ENCODE measurements around the gene AGPAT1.
"Not testable (repeated sequence)": the region's sequence is repeated elsewhere in the genome, so short reads cannot be mapped to it uniquely, and the experiment has no call there.

Gene AGPAT1

DNA sequence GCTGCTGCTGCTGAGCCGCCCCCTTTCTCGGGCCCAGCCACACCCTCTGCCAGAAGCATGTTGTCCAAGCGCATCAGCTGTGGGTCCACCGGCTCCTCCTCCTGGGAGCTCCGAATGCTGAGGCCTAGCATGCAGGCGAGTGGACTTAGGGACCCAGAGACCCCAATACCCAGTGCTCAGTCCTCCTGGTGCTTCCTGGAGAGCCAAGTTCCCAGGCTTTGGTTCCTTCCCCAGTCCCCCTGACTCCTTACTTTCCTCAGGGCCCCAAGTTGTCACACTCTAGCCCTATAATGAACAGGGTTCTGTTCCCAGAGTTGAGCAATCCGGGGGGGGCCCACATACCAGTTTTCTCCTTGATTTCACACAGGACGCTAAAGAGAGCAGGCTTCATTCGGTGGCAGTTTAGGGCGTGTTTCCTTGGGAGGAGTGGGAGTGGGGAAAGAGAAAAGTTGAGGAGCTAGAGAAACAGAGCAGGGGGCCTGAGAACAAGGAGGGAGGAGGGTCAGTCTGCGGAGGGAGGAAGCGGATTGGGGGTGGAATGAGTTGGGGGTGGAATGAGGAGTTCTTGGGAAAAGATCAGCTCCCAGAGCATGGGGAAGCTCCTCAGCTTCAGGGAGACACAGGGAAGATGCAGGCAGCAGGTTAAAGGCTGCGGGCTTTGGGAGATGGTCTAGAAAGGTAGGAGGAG lies 12.6 kb upstream of the AGPAT1 start:
- Mint-ChIP-seq H3K9me3 (no peaks in the 10 kb centered on the region), H3K4me1 (peaks cover 64% of the 10 kb centered on the region), H3K4me3 (peak overlapping the region; percentile 98), H3K27me3 (no peaks in the 10 kb centered on the region), H3K27ac (ENCODE audit: low read depth) (peak overlapping the region; percentile 98), H3K36me3 (ENCODE audit: insufficient read depth) (peaks cover 49% of the 10 kb centered on the region)
- ATAC-seq (replicated peaks; ENCODE audit: extremely low read depth, poor library complexity, severe bottlenecking) (no peak), DNase-seq (ENCODE audit: low spot score in 2 of 2) (no peak)

DNA sequence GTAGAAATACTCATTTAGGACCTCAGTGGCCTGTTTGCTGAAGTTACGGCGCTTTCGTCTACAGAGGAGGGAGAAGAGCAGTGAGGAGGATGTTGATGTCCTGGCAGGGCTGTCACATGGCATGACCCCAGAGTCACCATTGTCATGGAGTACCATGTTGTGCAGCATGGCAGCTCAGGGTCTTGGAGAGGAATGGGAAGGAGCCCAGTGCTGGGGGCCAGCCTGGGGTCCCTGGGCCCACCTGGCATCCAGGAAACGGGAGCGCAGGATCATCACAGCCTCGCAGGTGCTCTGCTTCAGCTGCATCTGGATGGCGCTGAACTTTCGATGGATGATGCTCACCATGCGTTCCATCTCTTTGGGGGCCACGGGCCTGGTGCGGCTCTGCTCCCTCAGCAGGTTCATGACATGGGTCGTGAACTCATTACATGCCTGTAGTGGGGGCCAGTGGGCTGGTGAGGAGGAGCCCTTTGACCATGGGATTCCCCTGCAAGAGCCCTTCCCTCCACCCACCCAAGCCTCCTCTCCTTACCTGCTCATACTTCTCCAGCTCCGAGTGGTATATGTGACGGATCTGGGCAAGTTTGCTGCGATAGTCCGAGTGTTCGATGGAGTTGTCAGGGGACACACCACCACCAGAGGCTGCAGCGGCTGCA lies 12.0 kb upstream of the AGPAT1 start:
- Mint-ChIP-seq H3K27ac (ENCODE audit: low read depth) (peak overlapping the region; percentile 98), H3K4me3 (peak overlapping the region; percentile 98), H3K4me1 (peaks cover 57% of the 10 kb centered on the region), H3K36me3 (ENCODE audit: insufficient read depth) (peaks cover 48% of the 10 kb centered on the region)
- H3K9me3 Mint-ChIP-seq; ATAC-seq (replicated peaks; ENCODE audit: extremely low read depth, poor library complexity, severe bottlenecking); H3K27me3 Mint-ChIP-seq; DNase-seq (ENCODE audit: low spot score in 2 of 2): not testable (repeated sequence)

DNA sequence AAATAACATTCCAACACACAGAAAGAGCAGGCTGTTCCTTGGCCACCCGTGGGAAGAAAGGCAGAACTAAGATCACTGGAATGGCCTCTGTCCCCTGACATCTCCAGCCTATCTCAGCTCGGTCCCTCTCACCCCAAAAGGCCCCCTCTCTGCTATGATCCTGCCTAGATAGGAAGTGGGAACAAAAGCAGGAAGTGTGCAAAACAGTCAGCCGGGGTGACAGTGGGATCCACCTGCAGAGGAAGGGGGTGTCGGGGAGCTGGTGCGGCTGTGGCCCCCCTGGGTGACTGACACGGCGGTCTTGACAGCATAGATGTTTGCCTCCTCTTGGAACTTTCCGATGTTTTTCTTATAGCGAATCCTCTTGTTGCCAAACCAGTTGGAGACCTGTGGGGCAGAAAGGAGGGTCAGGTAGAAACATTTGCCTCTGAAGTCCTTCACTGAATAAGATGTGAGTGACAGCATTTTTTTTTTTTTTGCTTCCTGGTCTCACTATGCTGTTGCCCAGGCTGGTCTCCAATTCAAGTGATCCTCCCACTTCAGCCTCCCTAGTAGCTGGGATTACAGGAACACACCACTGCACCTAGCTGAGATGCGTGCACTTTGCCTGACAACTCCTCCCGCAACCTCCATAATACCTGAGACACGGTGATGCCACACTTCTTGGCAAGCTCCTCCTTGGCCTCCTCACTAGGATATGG lies 11.3 kb upstream of the AGPAT1 start:
- Mint-ChIP-seq H3K4me1 (peaks cover 50% of the 10 kb centered on the region), H3K27me3 (no peaks in the 10 kb centered on the region), H3K27ac (ENCODE audit: low read depth) (peak overlapping the region; percentile 98), H3K36me3 (ENCODE audit: insufficient read depth) (peaks cover 44% of the 10 kb centered on the region), H3K9me3 (no peaks in the 10 kb centered on the region), H3K4me3 (peak overlapping the region; percentile 98)
- ATAC-seq (replicated peaks; ENCODE audit: extremely low read depth, poor library complexity, severe bottlenecking) (no peak), DNase-seq (ENCODE audit: low spot score in 2 of 2) (no peak)

DNA sequence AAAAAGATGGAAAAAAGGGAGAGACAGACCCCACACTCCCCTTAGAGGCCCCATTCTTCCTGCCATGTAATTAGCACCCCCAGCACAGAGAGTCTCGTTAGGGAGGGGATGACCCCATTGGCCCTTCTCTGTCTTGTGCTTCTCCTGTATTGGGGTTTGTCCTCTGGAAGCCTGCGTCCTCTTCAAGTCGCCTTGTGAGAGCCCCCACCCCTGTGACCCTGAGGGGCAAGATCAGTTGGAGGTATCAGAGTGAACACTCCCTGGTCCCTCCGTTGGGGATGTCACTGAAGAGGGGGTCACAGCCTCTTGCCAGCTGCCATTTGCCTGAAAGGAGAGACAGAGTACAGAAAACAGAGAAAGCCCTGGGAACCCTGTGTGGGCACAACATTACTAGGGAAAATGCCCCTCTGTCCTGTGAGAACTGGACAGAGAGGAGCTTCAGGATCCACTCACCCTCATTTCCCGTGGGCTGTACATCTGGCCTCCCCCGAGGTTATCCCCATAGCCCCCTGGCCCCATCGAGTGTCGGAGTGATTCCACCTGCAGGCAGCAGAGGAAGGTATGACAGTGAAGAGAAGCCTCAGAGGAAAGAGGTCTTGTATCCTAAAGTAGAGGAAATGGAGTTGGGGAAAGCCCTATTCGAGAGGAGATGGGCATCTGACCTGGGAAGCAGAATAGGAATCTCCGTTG lies 10.4 kb upstream of the AGPAT1 start:
- not testable (repeated sequence) for DNase-seq (ENCODE audit: low spot score in 2 of 2); H3K9me3 Mint-ChIP-seq; H3K27me3 Mint-ChIP-seq; ATAC-seq (replicated peaks; ENCODE audit: extremely low read depth, poor library complexity, severe bottlenecking)
- peaks cover 41% of the 10 kb centered on the region for H3K36me3 Mint-ChIP-seq (ENCODE audit: insufficient read depth)
- H3K4me3 Mint-ChIP-seq: peak overlapping the region; percentile 98
- H3K4me1 Mint-ChIP-seq: peaks cover 46% of the 10 kb centered on the region
- H3K27ac Mint-ChIP-seq (ENCODE audit: low read depth): peak overlapping the region; percentile 76

DNA sequence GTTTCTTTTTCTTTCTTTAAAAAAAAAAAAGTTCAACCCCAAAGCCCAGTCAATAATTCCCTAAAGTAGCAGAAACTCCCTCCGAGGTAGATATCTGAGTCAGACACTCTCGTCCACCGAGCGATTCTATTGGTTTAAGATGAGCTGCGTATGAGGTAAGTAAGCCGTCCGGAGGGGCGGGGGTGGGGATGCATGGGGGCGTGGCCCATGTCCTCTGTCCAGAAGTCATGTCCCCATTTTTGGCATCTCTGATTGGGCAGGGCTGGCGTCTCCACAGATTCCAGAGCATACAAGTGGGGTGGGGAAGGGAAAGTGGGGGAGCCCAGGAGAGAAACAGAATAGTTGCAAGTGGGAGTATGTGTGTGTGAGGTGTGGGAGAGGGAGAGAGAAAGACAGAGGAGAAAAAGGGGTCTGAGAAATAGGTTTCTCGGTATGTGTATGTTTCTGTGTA lies 9.8 kb upstream of the AGPAT1 start:
- Mint-ChIP-seq H3K4me3 (peak overlapping the region; percentile 98), H3K27ac (ENCODE audit: low read depth) (peak overlapping the region; percentile 76), H3K4me1 (peaks cover 45% of the 10 kb centered on the region), H3K36me3 (ENCODE audit: insufficient read depth) (peaks cover 44% of the 10 kb centered on the region)
- H3K27me3 Mint-ChIP-seq; DNase-seq (ENCODE audit: low spot score in 2 of 2); H3K9me3 Mint-ChIP-seq: not testable (repeated sequence)
- peak; percentile 65 for ATAC-seq (replicated peaks; ENCODE audit: extremely low read depth, poor library complexity, severe bottlenecking)

DNA sequence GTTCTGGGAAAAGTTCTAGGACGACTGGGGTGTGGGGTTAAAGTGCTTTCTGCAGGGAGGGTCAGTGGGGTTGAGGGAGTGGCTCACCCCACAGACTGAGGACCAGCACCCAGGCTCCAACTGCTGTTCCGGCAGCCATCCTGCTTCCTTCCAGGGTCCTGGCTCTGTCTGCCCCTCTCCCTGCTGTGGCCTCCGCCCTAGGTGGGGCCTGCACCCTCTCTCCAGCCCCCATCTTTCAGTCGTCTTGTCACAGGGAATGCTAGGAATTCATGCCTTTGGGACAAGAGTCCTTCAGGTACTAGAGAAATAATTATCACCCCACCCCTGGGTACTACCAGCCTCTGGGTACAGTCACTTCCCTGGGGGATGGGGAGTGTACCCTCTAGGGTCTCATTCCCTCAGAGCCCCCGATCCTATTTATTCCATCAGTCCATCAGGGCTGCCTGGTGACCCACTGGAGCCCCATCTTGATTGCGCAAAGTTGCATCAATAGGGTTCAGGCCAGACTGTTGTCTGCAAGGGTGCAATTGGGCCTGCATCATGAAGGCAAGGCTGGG lies 8.3 kb upstream of the AGPAT1 start, which contains the start of gene AGER:
AGER (minus strand) TSS at position 170 of the 557 bp plus-strand sequence; CDS start at position 139, 31 bp downstream.
- Mint-ChIP-seq H3K27ac (ENCODE audit: low read depth) (peak within 1 kb of the TSS; percentile 76), H3K36me3 (ENCODE audit: insufficient read depth) (peaks cover 51% of the 10 kb centered on the region)

DNA sequence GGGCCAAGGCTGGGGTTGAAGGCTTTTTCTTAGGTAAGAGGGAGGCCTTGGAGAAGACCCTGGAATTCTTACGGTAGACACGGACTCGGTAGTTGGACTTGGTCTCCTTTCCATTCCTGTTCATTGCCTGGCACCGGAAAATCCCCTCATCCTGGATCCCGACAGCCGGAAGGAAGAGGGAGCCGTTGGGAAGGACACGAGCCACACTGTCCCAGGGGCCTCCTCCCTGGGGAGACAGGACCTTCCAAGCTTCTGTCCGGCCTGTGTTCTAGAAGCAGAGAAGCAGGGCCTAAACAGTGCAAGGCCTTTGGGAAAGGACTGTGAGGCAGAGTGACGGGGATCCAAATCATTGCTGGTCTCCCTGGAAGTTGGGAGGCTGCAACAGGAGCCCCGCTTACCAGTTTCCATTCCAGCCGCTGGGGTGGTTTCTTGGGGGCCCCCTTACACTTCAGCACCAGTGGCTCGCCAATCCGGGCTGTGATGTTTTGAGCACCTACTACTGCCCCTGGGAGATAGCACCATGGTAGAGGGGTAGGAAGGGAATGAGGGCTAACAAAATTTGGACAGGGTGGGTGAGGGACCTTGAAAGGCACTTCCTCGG lies 7.7 kb upstream of the AGPAT1 start:
- Mint-ChIP-seq H3K27ac (ENCODE audit: low read depth) (no peak overlapping the region), H3K9me3 (no peaks in the 10 kb centered on the region), H3K36me3 (ENCODE audit: insufficient read depth) (peaks cover 47% of the 10 kb centered on the region)

More for the DNA sequence above, 8.3 kb upstream of the AGPAT1 start, which contains the start of gene AGER:
- no peak within 1 kb of the TSS for H3K4me3 Mint-ChIP-seq
- DNase-seq (ENCODE audit: low spot score in 2 of 2) (no peak), ATAC-seq (replicated peaks; ENCODE audit: extremely low read depth, poor library complexity, severe bottlenecking) (no peak)
- no peaks in the 10 kb centered on the region for H3K9me3 Mint-ChIP-seq
- no peaks in the 10 kb centered on the region for H3K27me3 Mint-ChIP-seq
- H3K4me1 Mint-ChIP-seq: peaks cover 52% of the 10 kb centered on the region

DNA sequence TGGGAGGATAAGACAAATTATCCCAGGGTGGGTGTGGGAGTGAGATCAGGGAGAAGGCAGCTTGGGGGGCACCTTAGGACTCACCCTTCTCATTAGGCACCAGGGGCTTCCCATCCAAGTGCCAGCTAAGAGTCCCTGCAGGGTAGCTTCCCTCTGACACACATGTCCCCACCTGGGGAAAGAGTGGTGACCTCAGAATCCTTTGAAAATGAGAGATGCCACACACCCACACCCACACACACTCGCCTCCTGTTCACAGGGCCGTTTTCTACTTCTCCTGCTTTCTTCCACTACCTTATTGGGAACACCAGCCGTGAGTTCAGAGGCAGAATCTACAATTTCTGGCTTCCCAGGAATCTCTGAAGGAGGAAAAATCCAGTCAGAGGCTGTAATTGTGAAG lies 7.1 kb upstream of the AGPAT1 start:
- Mint-ChIP-seq H3K27ac (ENCODE audit: low read depth) (no peak overlapping the region), H3K4me1 (peaks cover 54% of the 10 kb centered on the region), H3K27me3 (no peaks in the 10 kb centered on the region), H3K4me3 (no peak overlapping the region), H3K9me3 (no peaks in the 10 kb centered on the region), H3K36me3 (ENCODE audit: insufficient read depth) (peaks cover 47% of the 10 kb centered on the region)
- DNase-seq (ENCODE audit: low spot score in 2 of 2): no peak
- no peak for ATAC-seq (replicated peaks; ENCODE audit: extremely low read depth, poor library complexity, severe bottlenecking)

More for the DNA sequence above, 7.7 kb upstream of the AGPAT1 start:
- DNase-seq (ENCODE audit: low spot score in 2 of 2) (no peak), ATAC-seq (replicated peaks; ENCODE audit: extremely low read depth, poor library complexity, severe bottlenecking) (no peak)
- Mint-ChIP-seq H3K27me3 (no peaks in the 10 kb centered on the region), H3K4me3 (no peak overlapping the region), H3K4me1 (peaks cover 52% of the 10 kb centered on the region)

DNA sequence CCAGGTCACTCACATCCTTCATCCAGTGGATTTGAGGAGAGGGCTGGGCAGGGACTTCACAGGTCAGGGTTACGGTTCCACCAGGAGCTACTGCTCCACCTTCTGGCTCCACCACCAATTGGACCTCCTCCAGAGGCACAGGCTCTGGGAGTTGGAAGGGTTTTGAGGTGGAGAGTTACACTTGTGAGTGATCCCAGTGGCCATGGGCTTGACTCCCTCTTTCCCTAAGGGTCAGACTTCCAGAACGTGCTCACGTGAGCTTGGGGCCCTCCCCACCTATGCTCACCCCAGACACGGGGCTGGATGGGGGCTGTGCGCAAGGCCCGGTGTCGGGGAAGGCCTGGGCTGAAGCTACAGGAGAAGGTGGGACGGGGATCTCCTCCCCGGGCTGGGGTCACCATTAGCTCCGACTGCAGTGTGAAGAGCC lies 6.7 kb upstream of the AGPAT1 start:
- H3K4me3 Mint-ChIP-seq: no peak overlapping the region
- H3K4me1 Mint-ChIP-seq: peaks cover 54% of the 10 kb centered on the region
- peaks cover 46% of the 10 kb centered on the region for H3K36me3 Mint-ChIP-seq (ENCODE audit: insufficient read depth)
- H3K27me3 Mint-ChIP-seq: no peaks in the 10 kb centered on the region
- no peak for DNase-seq (ENCODE audit: low spot score in 2 of 2)
- no peak overlapping the region for H3K27ac Mint-ChIP-seq (ENCODE audit: low read depth)
- ATAC-seq (replicated peaks; ENCODE audit: extremely low read depth, poor library complexity, severe bottlenecking): no peak
- no peaks in the 10 kb centered on the region for H3K9me3 Mint-ChIP-seq

DNA sequence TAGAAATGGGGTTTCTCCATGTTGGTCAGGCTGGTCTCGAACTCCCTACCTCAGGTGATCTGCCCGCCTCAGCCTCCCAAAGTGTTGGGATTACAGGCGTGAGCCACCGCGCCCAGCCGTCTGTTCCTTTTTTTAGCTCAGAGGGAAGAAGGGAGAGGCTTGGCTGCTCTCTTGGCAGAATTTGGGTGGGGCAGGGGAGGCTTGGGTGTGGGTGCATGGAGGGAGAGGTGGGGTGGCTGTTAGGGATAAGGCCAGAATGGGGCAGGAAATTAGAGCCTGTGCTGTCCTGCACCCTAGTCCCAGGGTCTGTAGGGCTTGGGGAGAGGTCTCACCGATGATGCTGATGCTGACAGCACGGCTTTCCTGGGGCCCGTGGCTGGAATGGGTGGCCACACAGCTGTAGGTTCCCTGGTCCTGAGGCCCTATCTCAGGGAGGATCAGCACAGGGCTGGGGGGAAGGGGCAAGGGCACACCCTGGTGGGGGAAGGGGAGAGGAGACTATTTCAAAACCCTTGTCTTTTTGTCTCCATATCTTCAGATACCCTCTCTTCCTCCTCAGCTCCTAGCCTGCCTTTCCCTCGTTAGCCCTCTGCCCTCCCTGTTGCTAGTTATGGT lies 6.1 kb upstream of the AGPAT1 start:
- ATAC-seq (replicated peaks; ENCODE audit: extremely low read depth, poor library complexity, severe bottlenecking) (no peak), DNase-seq (ENCODE audit: low spot score in 2 of 2) (no peak)
- Mint-ChIP-seq H3K27me3 (no peaks in the 10 kb centered on the region), H3K27ac (ENCODE audit: low read depth) (no peak overlapping the region), H3K9me3 (no peaks in the 10 kb centered on the region), H3K4me3 (no peak overlapping the region), H3K4me1 (peaks cover 54% of the 10 kb centered on the region), H3K36me3 (ENCODE audit: insufficient read depth) (peaks cover 44% of the 10 kb centered on the region)

DNA sequence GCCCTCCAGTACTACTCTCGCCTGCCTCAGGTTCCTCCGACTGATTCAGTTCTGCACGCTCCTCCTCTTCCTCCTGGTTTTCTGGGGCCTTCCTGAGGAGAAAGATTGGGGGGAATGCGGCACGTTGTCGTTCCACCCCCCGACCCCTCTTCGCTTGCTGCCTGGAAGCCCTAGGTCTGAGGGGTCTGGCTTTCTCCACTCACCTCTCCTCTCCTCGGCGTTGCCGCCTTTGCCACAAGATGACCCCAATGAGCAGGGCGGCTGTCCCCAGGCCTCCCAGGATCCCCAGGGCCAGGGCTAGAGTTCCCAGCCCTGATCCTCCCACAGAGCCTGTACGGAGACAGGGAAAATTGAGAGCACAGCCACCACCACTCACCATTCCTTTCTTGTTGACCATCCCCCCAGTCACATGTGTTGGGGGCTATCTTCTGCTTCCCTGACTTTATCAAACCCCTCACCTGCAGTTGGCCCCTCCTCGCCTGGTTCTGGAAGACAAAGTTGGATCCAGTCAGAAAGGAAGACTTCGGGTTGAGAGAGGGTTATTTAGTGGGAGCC lies 5.3 kb upstream of the AGPAT1 start:
- Mint-ChIP-seq H3K27me3 (no peaks in the 10 kb centered on the region), H3K36me3 (ENCODE audit: insufficient read depth) (peaks cover 36% of the 10 kb centered on the region), H3K4me1 (peaks cover 54% of the 10 kb centered on the region), H3K4me3 (no peak overlapping the region), H3K27ac (ENCODE audit: low read depth) (no peak overlapping the region), H3K9me3 (no peaks in the 10 kb centered on the region)
- DNase-seq (ENCODE audit: low spot score in 2 of 2) (no peak), ATAC-seq (replicated peaks; ENCODE audit: extremely low read depth, poor library complexity, severe bottlenecking) (no peak)
